Measurements from ENCODE around the gene ACTRT3.

Gene ACTRT3

DNA sequence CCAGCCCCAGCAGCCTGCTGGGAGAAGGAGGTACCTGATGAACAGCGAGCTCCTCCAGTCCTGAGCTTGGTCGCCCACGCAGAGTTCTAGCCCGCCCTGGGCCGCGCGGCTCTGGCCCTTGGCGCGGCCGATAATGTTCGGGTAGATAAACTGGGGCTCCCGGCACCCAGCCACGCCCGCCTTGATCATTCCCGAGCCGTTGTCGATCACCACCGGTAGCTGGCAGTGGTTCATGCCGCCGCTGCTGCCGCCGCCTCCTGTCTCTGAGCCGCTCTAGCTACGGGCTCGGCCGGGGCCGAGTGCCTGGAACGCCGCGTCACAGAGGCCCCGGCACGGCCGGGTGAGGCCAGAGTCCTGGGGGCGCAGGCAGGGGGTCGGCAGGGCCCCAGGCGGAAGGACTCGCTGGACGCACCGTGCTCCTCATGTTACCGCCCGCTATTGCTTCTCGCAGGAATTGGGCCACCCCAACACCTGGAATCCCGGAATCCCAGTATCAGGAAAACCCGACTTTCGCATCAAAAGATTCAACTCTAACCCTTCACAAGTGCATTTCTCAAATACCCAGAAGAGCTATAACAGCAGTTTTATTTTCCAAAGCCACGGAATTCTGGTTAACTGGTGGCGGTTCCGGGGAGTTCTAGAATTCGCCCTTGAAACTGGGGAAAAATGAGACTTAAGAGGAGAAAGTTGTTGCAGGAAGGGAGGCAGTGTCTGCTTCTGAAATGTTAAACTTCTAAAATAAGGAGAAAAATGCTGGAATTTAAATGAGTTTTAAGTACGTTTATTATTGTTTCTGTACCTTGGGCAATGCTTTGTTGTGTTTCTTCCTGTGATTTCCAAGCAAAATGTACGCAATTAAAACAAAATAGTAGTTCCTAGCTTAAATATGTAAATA lies at the start of gene ACTRT3:
Gene ACTRT3 (minus strand): TSS at position 275 of the 895 bp plus-strand sequence. CDS start 41 bp downstream, at position 234.
- no peak for DNase-seq (ENCODE audit: low read depth)

DNA sequence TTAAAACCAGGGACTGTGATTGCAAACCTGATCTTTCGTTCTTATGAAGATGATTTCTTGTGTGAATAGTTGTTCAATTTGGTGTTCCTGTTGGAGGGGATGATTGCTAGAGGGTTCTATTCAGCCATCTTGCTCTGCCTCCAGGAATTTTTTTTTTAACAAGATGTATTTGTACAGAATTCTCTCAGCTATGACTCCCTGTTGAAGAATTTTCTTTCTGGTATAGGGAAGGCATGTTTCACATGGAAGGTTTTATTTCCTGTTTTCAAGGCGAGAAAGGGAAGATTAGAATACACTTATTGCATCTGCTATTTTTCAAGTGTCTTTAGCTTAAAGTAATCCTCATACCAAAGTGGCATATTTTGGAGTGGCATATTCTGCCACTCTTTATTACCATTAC lies 49.0 kb upstream of the ACTRT3 start:
- DNase-seq (ENCODE audit: low read depth) = no peak

GRCh38 chr3:169815590-169816150 lies 46.3 kb upstream of the ACTRT3 start:
- no peak for DNase-seq (ENCODE audit: low read depth)

DNA sequence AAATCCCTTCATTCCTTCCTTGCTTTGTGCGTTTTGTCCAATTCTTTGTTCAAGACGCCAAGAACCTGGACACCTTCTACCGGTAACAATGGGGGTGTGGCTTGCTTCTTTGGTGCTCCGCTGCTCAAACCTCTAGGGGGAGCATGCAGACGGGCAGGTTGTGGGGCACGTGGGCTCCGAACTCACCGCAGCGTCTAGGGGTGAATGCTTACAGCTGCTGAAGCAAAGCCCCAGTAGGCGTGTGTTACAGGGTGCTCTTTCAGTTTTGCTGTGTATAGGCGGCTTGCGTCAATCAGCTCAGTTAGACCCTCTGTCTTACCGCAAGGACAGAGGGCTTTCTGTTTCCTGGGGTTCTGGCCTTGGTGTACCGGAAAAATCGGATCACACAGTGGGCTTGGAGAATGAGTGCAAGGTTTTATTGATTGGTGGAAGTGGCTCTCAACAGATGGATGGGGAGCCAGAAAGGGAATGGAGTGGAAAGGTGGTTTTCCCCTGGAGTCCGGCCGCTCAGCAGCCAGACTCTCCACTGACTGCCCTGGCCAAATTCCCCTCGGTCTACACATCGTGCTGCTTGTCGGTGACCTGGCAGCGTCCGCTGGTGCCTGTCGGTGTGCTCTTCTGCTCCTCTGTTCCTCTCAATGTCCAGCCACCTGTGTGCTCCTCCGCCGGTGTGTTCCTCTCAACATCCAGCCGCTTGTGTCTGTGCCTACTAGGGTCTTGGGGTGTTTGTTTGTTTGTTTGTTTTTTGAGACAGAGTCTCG lies 44.6 kb upstream of the ACTRT3 start:
- no peak for DNase-seq (ENCODE audit: low read depth)

GRCh38 chr3:169813278-169813677 lies 43.9 kb upstream of the ACTRT3 start:
- DNase-seq (ENCODE audit: low read depth) = no peak

- DNase-seq (ENCODE audit: low read depth) = peak; percentile 74
Observed at GRCh38 chr3:169812332-169813235, 43.2 kb upstream of the ACTRT3 start, which contains the start of the genes LRRC34 and LRRIQ4. LRRC34 (minus strand) TSS chr3:169812904; CDS start chr3:169812548, 356 bp downstream. LRRIQ4 (plus strand) TSS chr3:169812870; CDS start chr3:169821922, 9,052 bp downstream.

- DNase-seq (ENCODE audit: low read depth) = peak; percentile 49
Observed at GRCh38 chr3:169811631-169812331, 42.4 kb upstream of the ACTRT3 start.

GRCh38 chr3:169809230-169809795 lies 40.0 kb upstream of the ACTRT3 start:
- no peak for DNase-seq (ENCODE audit: low read depth)

DNA sequence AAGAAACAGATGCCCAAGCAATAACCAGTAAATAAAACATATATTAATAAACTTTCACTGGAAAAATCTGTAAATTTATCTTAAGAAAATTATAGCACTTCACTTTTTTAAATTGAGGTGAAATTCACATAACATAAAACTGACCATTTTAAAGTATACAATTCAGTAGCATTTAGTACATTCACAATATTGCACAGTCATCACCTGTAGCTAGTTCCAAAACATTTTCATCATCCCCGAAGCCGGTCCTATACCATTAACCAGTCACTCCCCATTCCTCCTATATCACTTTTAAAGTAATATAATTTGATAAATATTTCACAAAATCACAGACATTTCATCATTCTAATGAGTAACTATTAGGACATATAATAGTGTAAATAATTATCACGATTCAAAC lies 35.3 kb upstream of the ACTRT3 start:
- no peak for DNase-seq (ENCODE audit: low read depth)

DNA sequence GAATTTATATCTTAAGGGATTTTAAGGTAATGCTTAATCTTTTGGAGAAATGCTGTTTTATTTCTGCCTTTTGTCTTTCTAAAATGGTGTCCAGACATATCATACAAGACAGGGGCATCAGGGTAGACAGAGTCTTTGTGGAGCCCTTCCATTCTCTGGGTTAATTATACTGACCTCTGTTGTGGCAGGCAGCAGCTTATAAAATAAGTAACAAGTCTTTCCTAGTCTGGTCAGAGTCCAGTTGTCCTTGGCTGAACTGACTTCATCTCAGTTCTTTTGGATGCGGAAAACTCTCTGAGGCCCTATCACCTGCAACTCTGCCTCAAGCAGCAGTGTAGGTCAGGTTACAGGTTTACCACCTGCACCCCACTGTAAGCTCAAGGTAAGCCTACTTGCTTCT lies 23.0 kb upstream of the ACTRT3 start:
- no peak for DNase-seq (ENCODE audit: low read depth)

DNA sequence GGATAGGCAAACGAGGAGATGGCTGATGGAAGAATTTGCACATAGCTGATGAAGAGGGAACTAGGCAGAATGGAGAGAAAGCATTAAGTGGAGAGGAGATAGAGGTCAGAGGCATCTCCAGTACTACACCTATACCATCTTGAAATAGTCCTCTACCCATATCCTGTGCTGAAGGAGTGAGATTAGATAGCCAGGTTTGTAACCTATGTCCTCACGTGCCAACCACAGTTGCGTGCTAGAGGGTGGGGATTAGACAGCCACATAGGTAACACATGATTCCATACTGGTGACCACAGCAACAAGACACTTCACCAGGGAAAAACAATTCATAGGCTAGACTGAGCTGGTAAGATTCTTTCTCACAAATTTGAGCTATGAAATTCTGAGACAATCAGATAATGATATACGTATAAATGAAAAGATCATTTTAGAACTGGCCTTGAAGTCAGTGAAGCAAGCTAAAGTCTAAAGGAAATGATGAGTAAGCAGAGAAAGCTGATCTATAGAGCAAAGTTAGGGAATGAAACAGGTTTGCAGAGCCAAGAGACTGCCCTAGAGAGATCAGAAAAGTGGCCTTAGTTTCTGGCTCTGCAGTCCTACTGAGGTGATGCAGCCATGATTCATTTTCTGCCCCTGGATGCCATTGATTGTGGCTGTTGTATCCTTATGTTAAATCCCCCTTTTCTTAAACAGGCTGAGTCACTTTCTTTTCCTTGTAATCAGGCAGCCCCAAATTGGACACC lies 21.5 kb upstream of the ACTRT3 start:
- DNase-seq (ENCODE audit: low read depth) = peak; percentile 30

DNA sequence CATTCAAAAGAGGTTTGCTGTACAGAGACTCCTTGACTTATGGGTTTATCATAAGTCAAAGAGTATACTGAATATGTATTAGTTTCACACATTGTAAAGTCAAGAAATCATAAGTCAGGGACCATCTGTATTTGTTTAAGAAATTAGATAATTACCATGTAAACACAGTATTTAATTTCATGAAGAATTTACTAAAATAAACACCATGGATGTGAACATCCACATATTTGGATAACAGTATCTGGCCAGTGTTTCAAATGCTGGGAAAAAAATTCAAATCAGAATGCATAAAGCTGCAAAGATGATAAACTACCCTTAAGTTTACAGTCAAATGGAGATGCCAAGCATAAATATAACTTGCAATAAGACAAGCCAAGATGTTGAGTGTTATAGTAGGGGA lies 20.9 kb upstream of the ACTRT3 start:
- DNase-seq (ENCODE audit: low read depth) = no peak

DNA sequence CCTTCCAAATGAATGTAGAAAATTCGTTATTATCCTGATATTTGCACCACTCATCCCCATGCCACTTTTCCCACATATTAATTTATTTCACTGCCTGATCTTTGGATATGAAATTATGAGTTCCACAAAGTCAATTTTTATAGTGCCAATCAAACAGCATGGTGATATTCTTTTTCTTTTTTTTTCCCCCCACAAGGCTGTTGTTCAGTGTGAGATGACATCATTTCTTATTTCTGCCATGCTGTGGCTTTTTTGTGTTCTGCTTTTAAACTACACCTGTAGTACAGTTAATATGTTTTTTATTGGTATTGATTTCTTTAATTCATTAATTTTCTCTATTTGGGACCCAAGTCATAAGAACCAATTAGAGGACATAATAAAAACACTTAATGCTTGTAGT lies 18.4 kb upstream of the ACTRT3 start:
- no peak for DNase-seq (ENCODE audit: low read depth)

DNA sequence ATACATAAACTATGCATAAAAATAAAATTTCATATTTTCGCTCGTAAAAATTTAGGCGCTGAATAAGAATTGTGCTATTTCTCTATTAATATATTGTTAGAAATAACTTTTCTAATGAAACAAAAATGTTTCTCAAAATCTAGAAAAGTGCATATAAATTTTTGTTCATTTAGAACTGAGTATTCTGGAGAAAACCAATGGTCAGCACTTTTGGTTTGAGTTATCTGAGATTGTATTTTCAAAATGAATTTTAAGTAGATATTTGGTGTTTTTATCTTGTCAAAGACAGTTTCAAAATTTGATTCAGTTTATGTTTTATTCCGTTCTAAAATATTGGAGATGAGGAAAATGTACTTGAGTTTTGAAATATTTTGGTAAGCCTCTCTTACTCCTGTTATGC lies 17.8 kb upstream of the ACTRT3 start:
- DNase-seq (ENCODE audit: low read depth) = no peak

- no peak for DNase-seq (ENCODE audit: low read depth)
Observed at GRCh38 chr3:169781209-169781855, 12.0 kb upstream of the ACTRT3 start.

GRCh38 chr3:169780742-169781141 lies 11.4 kb upstream of the ACTRT3 start:
- no peak for DNase-seq (ENCODE audit: low read depth)

- no peak for DNase-seq (ENCODE audit: low read depth)
Observed at GRCh38 chr3:169777822-169778221, 8.5 kb upstream of the ACTRT3 start.

- no peak for DNase-seq (ENCODE audit: low read depth)
Observed at GRCh38 chr3:169774186-169774585, 4.8 kb upstream of the ACTRT3 start.
